HepG2 (cell line): Measurements from ENCODE around the gene BOLA3. TPM values are rescaled to one million over a fixed set of nuclear protein-coding genes. Genes with fewer than 3 reads are reported as not detected.
A peak's percentile ranks its signal among the peaks of the same experiment; 100 is the strongest.

Experiments
- ARID4A ChIP-seq: sonication (generic); formaldehyde crosslinking; IDR thresholded peaks from 2 replicates; pipeline ENCODE4 v1.5.0; 2020; ENCODE audit warnings: mild to moderate bottlenecking, missing genetic modification reagents, borderline replicate concordance
- CENPT ChIP-seq: sonication (generic); formaldehyde crosslinking; IDR thresholded peaks from 2 replicates; pipeline ENCODE4 v1.8.0; 2022; ENCODE audit warnings: low read depth, mild to moderate bottlenecking, moderate library complexity, missing genetic modification reagents
- GZF1 ChIP-seq: sonication (generic); formaldehyde crosslinking; IDR thresholded peaks from 2 replicates; pipeline ENCODE4 v1.5.1; 2020; ENCODE audit warnings: mild to moderate bottlenecking, missing genetic modification reagents
- KLF13 ChIP-seq: sonication (generic); formaldehyde crosslinking; IDR thresholded peaks from 2 replicates; pipeline ENCODE4 v1.4.0; 2020; ENCODE audit warnings: mild to moderate bottlenecking, missing genetic modification reagents
- NFAT5 ChIP-seq: sonication (generic); formaldehyde crosslinking; IDR thresholded peaks from 2 replicates; pipeline ENCODE4 v1.4.0; 2020; ENCODE audit warnings: missing genetic modification reagents
- ZNF225 ChIP-seq: sonication (generic); formaldehyde crosslinking; IDR thresholded peaks from 2 replicates; pipeline ENCODE4 v1.4.0; 2020; ENCODE audit warnings: mild to moderate bottlenecking, missing genetic modification reagents
- ZNF644 ChIP-seq: IDR thresholded peaks from 2 replicates; pipeline ENCODE4 v1.6.1; 2016; ENCODE audit warnings: low read depth
- polyA plus RNA-seq, 8 experiments: library from polyadenylated mRNA; depleted of rRNA in 3 of 8; stranded (reverse) in 7 of 8; unstranded in 1 of 8; fragments of >200 nt; fragmentation: Illumina TruSeq in 4 of 8; extraction: Trizol in 4 of 8; gene quantifications; 2 replicates each; pipeline versions ENCODE4 v1.2.1 to v1.2.3, GENCODE V29; 2011 to 2016; ENCODE audit warnings: low read depth in 4 of 8, missing spikeins in 1 of 8, mixed read lengths in 1 of 8; ENCODE audit not compliant: insufficient read depth in 1 of 8
- total RNA-seq, 5 experiments: library from RNA; depleted of rRNA; stranded (reverse); fragments of >200 nt; fragmentation: Illumina TruSeq; extraction: Trizol; gene quantifications; 2 replicates each; pipeline ENCODE4 v1.2.3, GENCODE V29; 2016; ENCODE audit warnings: low read depth in 1 of 5
- TF ChIP-seq, protein P1 (sequence below): sonication (generic); formaldehyde crosslinking; IDR thresholded peaks from 2 replicates; pipeline ENCODE4 v1.9.0; 2021; ENCODE audit warnings: missing genetic modification reagents, borderline replicate concordance
- TF ChIP-seq, protein P2 (sequence below), 2 experiments: sonication (generic) in 1 of 2; formaldehyde crosslinking in 1 of 2; IDR thresholded peaks; 2 replicates each; pipeline versions ENCODE4 v1.4.0 to v1.6.1; 2016 to 2020; ENCODE audit warnings: borderline replicate concordance in 1 of 2, low read depth in 1 of 2, mild to moderate bottlenecking in 1 of 2, missing genetic modification reagents in 1 of 2

The BOLA3 gene
- total and polyA plus RNA-seq, 2 of the 13 experiments (the other 11 are each of a cell fraction or from before 2014, with no cell fraction given), result 89.7 to 170 TPM

DNA sequence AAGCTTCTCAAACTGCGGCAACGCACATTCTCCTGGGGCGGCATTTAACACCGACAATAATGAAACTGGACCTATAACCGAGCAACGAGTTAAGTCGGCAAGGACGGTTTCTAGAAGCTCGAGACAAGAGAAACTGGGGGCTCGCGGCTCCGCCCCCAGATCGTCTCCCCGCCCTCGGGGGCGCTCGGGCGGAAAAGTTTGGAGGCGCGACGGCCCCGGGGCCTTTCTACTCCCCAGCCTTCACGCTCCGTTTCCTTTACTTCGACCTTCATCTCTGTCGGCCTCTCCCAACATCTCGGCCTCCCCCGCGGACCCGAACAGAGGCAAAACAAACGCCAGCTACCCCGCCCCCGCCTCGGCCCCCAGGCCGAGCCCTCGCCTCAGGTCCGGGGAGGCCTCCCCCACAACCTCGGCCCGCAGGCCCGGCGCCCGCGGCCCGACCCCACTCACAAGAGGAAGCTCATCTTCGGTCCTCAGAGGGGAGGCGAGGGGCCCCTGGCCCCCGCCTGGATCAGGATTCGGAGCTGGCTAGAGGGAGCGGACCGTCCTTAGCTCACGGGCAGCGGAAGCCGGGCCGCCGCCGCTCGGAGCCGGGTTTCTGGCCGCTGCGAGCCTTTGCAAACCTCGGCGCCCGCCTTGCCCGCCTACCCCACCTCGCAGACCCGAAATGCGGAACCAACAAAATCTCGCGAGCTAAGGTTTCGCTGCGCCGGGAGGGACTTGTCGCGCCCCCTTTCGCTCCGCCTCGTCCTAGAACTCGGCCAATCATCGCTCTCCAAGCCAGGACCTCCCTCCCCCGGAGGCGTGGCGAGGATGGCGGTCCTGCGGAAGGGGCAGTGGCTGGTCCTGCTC lies 30.7 kb upstream of the BOLA3 start, which contains the start of gene MOB1A (continued):
- TF ChIP-seq ARID4A (CRISPR knock-in tag) (peak; percentile 91), CENPT (CRISPR knock-in tag) (no peak), ZNF644 (CRISPR knock-in tag) (0 out of 2 replicates have a peak, but pooled peaks have one; percentile 6), NFAT5 (CRISPR knock-in tag) (no peak), GZF1 (CRISPR knock-in tag) (no peak), ZNF225 (peak; percentile 75; the same call in 1 of the 2 replicates), KLF13 (CRISPR knock-in tag) (0 out of 2 replicates have a peak, but pooled peaks have one; percentile 58)
- TF ChIP-seq, protein P1, sequence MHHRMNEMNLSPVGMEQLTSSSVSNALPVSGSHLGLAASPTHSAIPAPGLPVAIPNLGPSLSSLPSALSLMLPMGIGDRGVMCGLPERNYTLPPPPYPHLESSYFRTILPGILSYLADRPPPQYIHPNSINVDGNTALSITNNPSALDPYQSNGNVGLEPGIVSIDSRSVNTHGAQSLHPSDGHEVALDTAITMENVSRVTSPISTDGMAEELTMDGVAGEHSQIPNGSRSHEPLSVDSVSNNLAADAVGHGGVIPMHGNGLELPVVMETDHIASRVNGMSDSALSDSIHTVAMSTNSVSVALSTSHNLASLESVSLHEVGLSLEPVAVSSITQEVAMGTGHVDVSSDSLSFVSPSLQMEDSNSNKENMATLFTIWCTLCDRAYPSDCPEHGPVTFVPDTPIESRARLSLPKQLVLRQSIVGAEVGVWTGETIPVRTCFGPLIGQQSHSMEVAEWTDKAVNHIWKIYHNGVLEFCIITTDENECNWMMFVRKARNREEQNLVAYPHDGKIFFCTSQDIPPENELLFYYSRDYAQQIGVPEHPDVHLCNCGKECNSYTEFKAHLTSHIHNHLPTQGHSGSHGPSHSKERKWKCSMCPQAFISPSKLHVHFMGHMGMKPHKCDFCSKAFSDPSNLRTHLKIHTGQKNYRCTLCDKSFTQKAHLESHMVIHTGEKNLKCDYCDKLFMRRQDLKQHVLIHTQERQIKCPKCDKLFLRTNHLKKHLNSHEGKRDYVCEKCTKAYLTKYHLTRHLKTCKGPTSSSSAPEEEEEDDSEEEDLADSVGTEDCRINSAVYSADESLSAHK (CRISPR knock-in tag), result 0 out of 2 replicates have a peak, but pooled peaks have one; percentile 20
- TF ChIP-seq, protein P2, sequence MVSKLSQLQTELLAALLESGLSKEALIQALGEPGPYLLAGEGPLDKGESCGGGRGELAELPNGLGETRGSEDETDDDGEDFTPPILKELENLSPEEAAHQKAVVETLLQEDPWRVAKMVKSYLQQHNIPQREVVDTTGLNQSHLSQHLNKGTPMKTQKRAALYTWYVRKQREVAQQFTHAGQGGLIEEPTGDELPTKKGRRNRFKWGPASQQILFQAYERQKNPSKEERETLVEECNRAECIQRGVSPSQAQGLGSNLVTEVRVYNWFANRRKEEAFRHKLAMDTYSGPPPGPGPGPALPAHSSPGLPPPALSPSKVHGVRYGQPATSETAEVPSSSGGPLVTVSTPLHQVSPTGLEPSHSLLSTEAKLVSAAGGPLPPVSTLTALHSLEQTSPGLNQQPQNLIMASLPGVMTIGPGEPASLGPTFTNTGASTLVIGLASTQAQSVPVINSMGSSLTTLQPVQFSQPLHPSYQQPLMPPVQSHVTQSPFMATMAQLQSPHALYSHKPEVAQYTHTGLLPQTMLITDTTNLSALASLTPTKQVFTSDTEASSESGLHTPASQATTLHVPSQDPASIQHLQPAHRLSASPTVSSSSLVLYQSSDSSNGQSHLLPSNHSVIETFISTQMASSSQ (IDR thresholded peaks at IDR 0.05; ENCODE audit: low read depth), result no peak
- TF ChIP-seq, protein P2 (CRISPR knock-in tag; IDR thresholded peaks at IDR 0.05; ENCODE audit: borderline replicate concordance), result peak; percentile 9; the same call in 1 of the 2 replicates
